D721Med (cell line): ENCODE results near the gene TNNI3.
"Not testable (repeated sequence)": the region's sequence is repeated elsewhere in the genome, so short reads cannot be mapped to it uniquely, and the experiment has no call there.

Experiments
- DNase-seq: peaks from one replicate; pipeline ENCODE4 v3.0.0; 2011; ENCODE audit warnings: low spot score; ENCODE audit not compliant: insufficient read length
- FAIRE-seq: peaks from 2 replicates; lab custom pipeline; 2011; peaks lifted over from hg19 to GRCh38; lab: Jason Lieb, UNC
- CTCF ChIP-seq: IDR thresholded peaks from 2 replicates; pipeline ENCODE4 v1.5.1; 2012; ENCODE audit warnings: mild to moderate bottlenecking, control low read depth; ENCODE audit not compliant: insufficient read depth; ENCODE audit errors: missing control alignments

The TNNI3 gene

GRCh38 chr19:55160986-55161365 lies 3.4 kb upstream of the TNNI3 start:
- TF ChIP-seq CTCF, result no peak
- FAIRE-seq (no peak), DNase-seq (no peak)

DNA sequence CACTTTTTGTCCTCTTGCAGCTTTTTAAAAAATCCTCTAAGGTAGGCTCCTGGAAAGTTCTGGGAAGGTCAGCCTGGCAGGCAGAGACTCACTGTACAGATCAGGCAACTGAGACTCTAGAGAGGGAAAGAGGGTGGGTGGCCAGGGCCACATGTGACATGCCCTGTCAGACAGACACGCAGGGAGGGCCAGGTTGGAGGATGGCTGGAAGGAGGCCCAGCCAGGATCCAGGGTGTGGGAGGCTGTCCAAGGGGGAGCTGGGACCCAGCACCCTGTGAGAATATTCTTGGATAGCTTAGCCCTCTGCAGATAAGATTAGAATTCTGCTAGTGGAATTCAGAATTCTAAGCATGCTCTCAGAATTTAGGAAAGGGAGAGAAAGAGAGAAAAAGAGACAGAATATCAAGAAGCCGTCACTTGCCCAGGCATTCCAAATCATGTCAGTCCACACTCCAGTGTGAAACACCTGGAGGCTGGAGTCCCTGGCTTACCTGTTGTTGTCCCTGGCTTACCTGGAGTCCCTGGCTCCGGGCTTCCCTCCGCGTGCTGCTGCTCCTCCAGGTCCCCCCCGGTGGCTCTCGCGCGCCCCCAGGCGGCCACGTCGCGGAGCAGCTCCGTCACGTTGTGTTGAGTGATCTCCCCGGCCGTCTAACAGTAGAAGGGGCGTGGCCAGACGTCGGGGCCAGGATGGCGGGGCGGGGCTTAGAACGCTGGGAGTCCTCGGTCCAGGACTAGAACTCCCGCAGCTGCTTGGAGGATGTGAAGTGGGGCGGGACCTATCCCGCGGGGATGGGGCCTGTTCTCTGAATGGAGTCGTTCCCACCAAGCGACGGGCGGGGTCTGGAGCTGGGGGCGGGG lies 2.8 kb upstream of the TNNI3 start:
- FAIRE-seq, result no peak
- TF ChIP-seq CTCF, result peak; percentile 82

GRCh38 chr19:55158848-55159749 lies 1.6 kb upstream of the TNNI3 start:
- no peak for TF ChIP-seq CTCF
- DNase-seq, result no peak
- no peak for FAIRE-seq

More for the DNA sequence above, 2.8 kb upstream of the TNNI3 start:
- DNase-seq, result peak; percentile 100

GRCh38 chr19:55158423-55158822 lies 891 bp upstream of the TNNI3 start:
- FAIRE-seq (no peak), DNase-seq (no peak)
- TF ChIP-seq CTCF, result no peak

DNA sequence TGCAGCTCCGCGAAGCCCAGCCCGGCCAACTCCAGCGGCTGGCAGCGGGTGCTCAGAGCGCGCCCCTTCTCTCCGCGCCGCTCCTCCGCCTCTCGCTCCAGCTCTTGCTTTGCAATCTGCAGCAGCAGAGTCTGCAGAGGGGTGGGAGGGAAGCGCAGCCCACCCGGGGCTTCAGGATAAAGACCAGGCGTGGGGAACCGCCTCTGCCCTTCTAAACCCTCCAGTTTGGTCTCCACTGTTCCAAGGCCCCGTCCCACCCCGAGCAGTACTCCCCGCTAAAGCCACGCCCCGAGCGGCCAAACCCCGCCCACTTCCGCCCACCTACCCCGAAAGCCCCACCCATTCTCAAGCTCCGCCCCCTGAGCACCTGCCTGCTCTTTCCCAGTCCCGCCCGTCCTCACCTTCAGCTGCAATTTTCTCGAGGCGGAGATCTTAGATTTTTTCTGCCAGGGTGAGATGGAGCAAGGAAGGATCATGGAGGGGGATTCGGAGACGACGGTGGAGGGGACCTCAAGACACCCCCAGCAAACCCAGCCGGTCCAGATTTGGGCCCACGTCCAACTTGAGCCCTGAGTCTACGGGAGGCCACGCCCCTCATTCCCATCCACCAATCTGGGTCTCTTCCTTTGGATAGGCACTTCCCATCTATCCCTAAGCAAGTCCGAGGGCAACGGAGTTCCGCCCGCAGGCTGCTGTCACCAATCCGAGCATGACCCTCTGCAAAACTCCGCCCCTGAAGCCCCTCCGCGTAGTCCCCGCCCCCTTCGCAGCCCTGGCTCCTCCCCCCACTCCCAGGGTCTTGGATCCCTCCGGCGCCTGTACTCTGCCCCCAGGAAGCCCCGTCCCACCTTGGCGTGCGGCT lies 1.1 kb downstream of the TNNI3 start:
- TF ChIP-seq CTCF, result no peak
- FAIRE-seq (no peak), DNase-seq (no peak)

- DNase-seq, FAIRE-seq: not testable (repeated sequence)
Observed at GRCh38 chr19:55155784-55156183, 1.7 kb downstream of the TNNI3 start.
